ENCODE measurements around the gene PRDX5. TPM values are rescaled to one million over a fixed set of nuclear protein-coding genes. Genes with fewer than 3 reads are reported as not detected.
A peak's percentile ranks its signal among the peaks of the same experiment; 100 is the strongest.

The PRDX5 gene
- total RNA-seq, 1 experiment from 2014 or later: 267 TPM

- H3K9ac ChIP-seq (ENCODE audit: low read length): peak overlapping the region; percentile 80
- H3K9me2 ChIP-seq (ENCODE audit: insufficient read depth): no peaks in the 10 kb centered on the region
- ChIA-PET CTCF (interaction anchor here (0.6 to 2.5 kb wide), 10 partner anchors 17 to 88 kb away, joined by 3 to 11 read pairs (median 4); partner anchors contain the start of genes PRDX5 and TRMT112), POLR2A (interaction anchor here (0.7 to 3.9 kb wide), 14 partner anchors 11 to 83 kb away, joined by 3 to 29 read pairs (median 4); partner anchors contain the start of genes ESRRA, FKBP2, GPR137 and PPP1R14B), RAD21 (ENCODE audit: low non-redundant PET in 1 of 2, low total read pairs in 2 of 2, uncharacterized antibody in 2 of 2, unreplicated experiment in 2 of 2) (interaction anchor here in 1 of 2 experiments (0.8 kb wide), 1 partner anchor 42 kb away, joined by 3 read pairs; no protein-coding TSS in a partner anchor)
- H3K27me3 ChIP-seq (ENCODE audit: insufficient read depth, low read length): no peaks in the 10 kb centered on the region
- H3K36me3 ChIP-seq (ENCODE audit: control insufficient read depth in 1 of 2, insufficient read depth in 2 of 2, low read length in 2 of 2): peaks cover 2 to 12% of the 10 kb centered on the region in 2 experiments; a peak in 1 of 4 replicates
- peak overlapping the region; percentile 95 for H3K27ac ChIP-seq (ENCODE audit: low read depth, low read length)
- H3K4me3 ChIP-seq (replicated peaks in 1 of 2; ENCODE audit: low read depth in 1 of 2, low read length in 2 of 2): peak overlapping the region; percentile 71 to 72
- BruUV-seq (replicated peaks): no TSS peak
- H3K4me1 ChIP-seq (ENCODE audit: control insufficient read depth in 1 of 2, insufficient read depth in 2 of 2, low read length in 2 of 2): peaks cover 18 to 31% of the 10 kb centered on the region in 2 experiments; a peak in 3 of 4 replicates
- no peaks in the 10 kb centered on the region for H3K9me3 ChIP-seq (ENCODE audit: control insufficient read depth in 1 of 2, insufficient read depth in 1 of 2, low read depth in 1 of 2, low read length in 2 of 2)
- H4K20me1 ChIP-seq (ENCODE audit: insufficient read depth): no peaks in the 10 kb centered on the region
- ATAC-seq: peak; percentile 33
- no peak for DNase-seq (ENCODE audit: low read depth, low spot score)
- no peak overlapping the region for H2AFZ ChIP-seq (ENCODE audit: low read depth, low read length, poor library complexity, severe bottlenecking)
- H3K4me2 ChIP-seq (ENCODE audit: low read length): peak overlapping the region; percentile 91
- H3K79me2 ChIP-seq (ENCODE audit: insufficient read depth, low read length): peaks cover 8% of the 10 kb centered on the region; the same call in 1 of the 2 replicates
- intact Hi-C loops (cut with micrococcal nuclease): no loop called here
- TF ChIP-seq EZH2phosphoT487 (IDR thresholded peaks at IDR 0.05; ENCODE audit: borderline replicate concordance) (no peak), CBX3 (IDR thresholded peaks at IDR 0.05; ENCODE audit: low read depth) (no peak), ATF3 (IDR thresholded peaks at IDR 0.05) (no peak), TCF7L2 (IDR thresholded peaks at IDR 0.05; ENCODE audit: borderline replicate concordance, extremely low read depth, insufficient read depth, insufficient read length) (peak; percentile 3), RAD21 (IDR thresholded peaks at IDR 0.05; ENCODE audit: low read depth) (no peak), MAX (IDR thresholded peaks at IDR 0.05) (no peak), JUND (IDR thresholded peaks at IDR 0.05) (no peak), ZBTB33 (IDR thresholded peaks at IDR 0.05; ENCODE audit: extremely low read depth, insufficient replicate concordance, low read length) (no peak), CEBPB (IDR thresholded peaks at IDR 0.05; ENCODE audit: low read depth) (no peak), SRF (IDR thresholded peaks at IDR 0.05; ENCODE audit: low read depth) (no peak), POLR2A (IDR thresholded peaks at IDR 0.05; ENCODE audit: borderline replicate concordance, extremely low read depth, insufficient read depth, insufficient read length) (peak; percentile 14), FOSL1 (IDR thresholded peaks at IDR 0.05; ENCODE audit: low read depth) (no peak), ZFX (IDR thresholded peaks at IDR 0.05) (peak; percentile 64; the same call in 1 of the 2 replicates), YY1 (IDR thresholded peaks at IDR 0.05; ENCODE audit: extremely low read depth, insufficient replicate concordance, low read depth, low read length) (peak; percentile 55), REST (IDR thresholded peaks at IDR 0.05; ENCODE audit: low read depth) (no peak), SIN3A (IDR thresholded peaks at IDR 0.05; ENCODE audit: low read depth) (no peak), EGR1 (IDR thresholded peaks at IDR 0.05; ENCODE audit: low read depth) (no peak), ELF1 (IDR thresholded peaks at IDR 0.05; ENCODE audit: borderline replicate concordance, low read depth) (no peak), SP1 (IDR thresholded peaks at IDR 0.05; ENCODE audit: low read depth) (no peak), CTCF (IDR thresholded peaks at IDR 0.05 in 2 of 3, conservative IDR thresholded peaks at IDR 0.05 in 1 of 3; ENCODE audit: borderline replicate concordance in 1 of 3, insufficient read depth in 1 of 3, low read depth in 2 of 3, low read length in 2 of 3) (no peak)
These were observed 48.9 kb upstream of the PRDX5 start for GRCh38 chr11:64268893-64269539.

Data from HCT116 (cell line).